ENCODE results near the gene CRELD2. TPM values are rescaled to one million over a fixed set of nuclear protein-coding genes. Genes with fewer than 3 reads are reported as not detected.

The CRELD2 gene
- total and polyA plus RNA-seq, 2 experiments from 2014 or later, result 35.7 to 47.7 TPM

DNA sequence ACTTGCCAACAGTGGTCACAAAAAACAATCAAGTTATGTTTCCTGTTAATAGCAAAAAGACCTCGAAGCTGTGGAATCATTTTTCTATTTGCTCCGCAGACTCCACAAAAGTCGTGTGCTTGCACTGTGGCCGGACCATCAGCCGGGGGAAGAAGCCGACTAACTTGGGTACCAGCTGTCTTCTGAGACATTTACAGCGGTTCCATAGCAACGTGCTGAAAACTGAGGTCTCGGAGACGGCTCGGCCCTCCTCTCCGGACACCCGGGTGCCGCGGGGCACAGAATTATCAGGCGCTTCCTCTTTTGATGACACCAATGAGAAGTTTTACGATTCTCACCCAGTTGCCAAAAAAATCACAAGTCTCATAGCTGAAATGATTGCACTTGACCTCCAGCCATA, 33.2 kb upstream of the CRELD2 start:
- H3K27ac Mint-ChIP-seq, result no peak overlapping the region
- H3K4me1 ChIP-seq (ENCODE audit: insufficient read depth), result no peaks in the 10 kb centered on the region
- H3F3A ChIP-seq (replicated peaks; ENCODE audit: low read depth), result no peaks in the 10 kb centered on the region
- H3K4me3 Mint-ChIP-seq, result no peak overlapping the region
- no peak overlapping the region for H3K4me2 ChIP-seq
- H3K27me3 ChIP-seq (ENCODE audit: insufficient read depth), result no peaks in the 10 kb centered on the region
- peaks cover 71% of the 10 kb centered on the region for H3K36me3 Mint-ChIP-seq (ENCODE audit: low read depth)
- H3K9me2 ChIP-seq (ENCODE audit: insufficient read depth), result 0 out of 2 replicates have a peak, but pooled peaks cover 4% of the 10 kb centered on the region
- no peak overlapping the region for H3K27ac ChIP-seq (ENCODE audit: low read depth)
- H3K9me3 Mint-ChIP-seq, result peaks cover 15% of the 10 kb centered on the region
- TF ChIP-seq CREB1 (CRISPR knock-in tag; IDR thresholded peaks at IDR 0.05; ENCODE audit: low read depth), result no peak
- TF ChIP-seq NANOG (IDR thresholded peaks at IDR 0.05; ENCODE audit: borderline replicate concordance), result no peak
- TF ChIP-seq, protein P1, sequence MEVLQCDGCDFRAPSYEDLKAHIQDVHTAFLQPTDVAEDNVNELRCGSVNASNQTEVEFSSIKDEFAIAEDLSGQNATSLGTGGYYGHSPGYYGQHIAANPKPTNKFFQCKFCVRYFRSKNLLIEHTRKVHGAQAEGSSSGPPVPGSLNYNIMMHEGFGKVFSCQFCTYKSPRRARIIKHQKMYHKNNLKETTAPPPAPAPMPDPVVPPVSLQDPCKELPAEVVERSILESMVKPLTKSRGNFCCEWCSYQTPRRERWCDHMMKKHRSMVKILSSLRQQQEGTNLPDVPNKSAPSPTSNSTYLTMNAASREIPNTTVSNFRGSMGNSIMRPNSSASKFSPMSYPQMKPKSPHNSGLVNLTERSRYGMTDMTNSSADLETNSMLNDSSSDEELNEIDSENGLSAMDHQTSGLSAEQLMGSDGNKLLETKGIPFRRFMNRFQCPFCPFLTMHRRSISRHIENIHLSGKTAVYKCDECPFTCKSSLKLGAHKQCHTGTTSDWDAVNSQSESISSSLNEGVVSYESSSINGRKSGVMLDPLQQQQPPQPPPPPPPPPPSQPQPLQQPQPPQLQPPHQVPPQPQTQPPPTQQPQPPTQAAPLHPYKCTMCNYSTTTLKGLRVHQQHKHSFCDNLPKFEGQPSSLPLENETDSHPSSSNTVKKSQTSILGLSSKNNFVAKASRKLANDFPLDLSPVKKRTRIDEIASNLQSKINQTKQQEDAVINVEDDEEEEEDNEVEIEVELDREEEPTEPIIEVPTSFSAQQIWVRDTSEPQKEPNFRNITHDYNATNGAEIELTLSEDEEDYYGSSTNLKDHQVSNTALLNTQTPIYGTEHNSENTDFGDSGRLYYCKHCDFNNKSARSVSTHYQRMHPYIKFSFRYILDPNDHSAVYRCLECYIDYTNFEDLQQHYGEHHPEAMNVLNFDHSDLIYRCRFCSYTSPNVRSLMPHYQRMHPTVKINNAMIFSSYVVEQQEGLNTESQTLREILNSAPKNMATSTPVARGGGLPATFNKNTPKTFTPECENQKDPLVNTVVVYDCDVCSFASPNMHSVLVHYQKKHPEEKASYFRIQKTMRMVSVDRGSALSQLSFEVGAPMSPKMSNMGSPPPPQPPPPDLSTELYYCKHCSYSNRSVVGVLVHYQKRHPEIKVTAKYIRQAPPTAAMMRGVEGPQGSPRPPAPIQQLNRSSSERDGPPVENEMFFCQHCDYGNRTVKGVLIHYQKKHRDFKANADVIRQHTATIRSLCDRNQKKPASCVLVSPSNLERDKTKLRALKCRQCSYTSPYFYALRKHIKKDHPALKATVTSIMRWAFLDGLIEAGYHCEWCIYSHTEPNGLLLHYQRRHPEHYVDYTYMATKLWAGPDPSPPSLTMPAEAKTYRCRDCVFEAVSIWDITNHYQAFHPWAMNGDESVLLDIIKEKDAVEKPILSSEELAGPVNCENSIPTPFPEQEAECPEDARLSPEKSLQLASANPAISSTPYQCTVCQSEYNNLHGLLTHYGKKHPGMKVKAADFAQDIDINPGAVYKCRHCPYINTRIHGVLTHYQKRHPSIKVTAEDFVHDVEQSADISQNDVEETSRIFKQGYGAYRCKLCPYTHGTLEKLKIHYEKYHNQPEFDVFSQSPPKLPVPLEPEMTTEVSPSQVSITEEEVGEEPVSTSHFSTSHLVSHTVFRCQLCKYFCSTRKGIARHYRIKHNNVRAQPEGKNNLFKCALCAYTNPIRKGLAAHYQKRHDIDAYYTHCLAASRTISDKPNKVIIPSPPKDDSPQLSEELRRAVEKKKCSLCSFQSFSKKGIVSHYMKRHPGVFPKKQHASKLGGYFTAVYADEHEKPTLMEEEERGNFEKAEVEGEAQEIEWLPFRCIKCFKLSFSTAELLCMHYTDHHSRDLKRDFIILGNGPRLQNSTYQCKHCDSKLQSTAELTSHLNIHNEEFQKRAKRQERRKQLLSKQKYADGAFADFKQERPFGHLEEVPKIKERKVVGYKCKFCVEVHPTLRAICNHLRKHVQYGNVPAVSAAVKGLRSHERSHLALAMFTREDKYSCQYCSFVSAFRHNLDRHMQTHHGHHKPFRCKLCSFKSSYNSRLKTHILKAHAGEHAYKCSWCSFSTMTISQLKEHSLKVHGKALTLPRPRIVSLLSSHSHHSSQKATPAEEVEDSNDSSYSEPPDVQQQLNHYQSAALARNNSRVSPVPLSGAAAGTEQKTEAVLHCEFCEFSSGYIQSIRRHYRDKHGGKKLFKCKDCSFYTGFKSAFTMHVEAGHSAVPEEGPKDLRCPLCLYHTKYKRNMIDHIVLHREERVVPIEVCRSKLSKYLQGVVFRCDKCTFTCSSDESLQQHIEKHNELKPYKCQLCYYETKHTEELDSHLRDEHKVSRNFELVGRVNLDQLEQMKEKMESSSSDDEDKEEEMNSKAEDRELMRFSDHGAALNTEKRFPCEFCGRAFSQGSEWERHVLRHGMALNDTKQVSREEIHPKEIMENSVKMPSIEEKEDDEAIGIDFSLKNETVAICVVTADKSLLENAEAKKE (CRISPR knock-in tag; IDR thresholded peaks at IDR 0.05), result no peak
- no peak for TF ChIP-seq POLR2AphosphoS5 (IDR thresholded peaks at IDR 0.05; ENCODE audit: low read depth)
- no peak for TF ChIP-seq JUNB (IDR thresholded peaks at IDR 0.05; ENCODE audit: unreplicated experiment)
- TF ChIP-seq, protein P2, sequence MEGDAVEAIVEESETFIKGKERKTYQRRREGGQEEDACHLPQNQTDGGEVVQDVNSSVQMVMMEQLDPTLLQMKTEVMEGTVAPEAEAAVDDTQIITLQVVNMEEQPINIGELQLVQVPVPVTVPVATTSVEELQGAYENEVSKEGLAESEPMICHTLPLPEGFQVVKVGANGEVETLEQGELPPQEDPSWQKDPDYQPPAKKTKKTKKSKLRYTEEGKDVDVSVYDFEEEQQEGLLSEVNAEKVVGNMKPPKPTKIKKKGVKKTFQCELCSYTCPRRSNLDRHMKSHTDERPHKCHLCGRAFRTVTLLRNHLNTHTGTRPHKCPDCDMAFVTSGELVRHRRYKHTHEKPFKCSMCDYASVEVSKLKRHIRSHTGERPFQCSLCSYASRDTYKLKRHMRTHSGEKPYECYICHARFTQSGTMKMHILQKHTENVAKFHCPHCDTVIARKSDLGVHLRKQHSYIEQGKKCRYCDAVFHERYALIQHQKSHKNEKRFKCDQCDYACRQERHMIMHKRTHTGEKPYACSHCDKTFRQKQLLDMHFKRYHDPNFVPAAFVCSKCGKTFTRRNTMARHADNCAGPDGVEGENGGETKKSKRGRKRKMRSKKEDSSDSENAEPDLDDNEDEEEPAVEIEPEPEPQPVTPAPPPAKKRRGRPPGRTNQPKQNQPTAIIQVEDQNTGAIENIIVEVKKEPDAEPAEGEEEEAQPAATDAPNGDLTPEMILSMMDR (conservative IDR thresholded peaks at IDR 0.05; ENCODE audit: low read depth in 2 of 2), result no peak
- no peak for TF ChIP-seq ZNF331 (CRISPR knock-in tag; IDR thresholded peaks at IDR 0.05; ENCODE audit: low read depth)
- TF ChIP-seq, protein P3, sequence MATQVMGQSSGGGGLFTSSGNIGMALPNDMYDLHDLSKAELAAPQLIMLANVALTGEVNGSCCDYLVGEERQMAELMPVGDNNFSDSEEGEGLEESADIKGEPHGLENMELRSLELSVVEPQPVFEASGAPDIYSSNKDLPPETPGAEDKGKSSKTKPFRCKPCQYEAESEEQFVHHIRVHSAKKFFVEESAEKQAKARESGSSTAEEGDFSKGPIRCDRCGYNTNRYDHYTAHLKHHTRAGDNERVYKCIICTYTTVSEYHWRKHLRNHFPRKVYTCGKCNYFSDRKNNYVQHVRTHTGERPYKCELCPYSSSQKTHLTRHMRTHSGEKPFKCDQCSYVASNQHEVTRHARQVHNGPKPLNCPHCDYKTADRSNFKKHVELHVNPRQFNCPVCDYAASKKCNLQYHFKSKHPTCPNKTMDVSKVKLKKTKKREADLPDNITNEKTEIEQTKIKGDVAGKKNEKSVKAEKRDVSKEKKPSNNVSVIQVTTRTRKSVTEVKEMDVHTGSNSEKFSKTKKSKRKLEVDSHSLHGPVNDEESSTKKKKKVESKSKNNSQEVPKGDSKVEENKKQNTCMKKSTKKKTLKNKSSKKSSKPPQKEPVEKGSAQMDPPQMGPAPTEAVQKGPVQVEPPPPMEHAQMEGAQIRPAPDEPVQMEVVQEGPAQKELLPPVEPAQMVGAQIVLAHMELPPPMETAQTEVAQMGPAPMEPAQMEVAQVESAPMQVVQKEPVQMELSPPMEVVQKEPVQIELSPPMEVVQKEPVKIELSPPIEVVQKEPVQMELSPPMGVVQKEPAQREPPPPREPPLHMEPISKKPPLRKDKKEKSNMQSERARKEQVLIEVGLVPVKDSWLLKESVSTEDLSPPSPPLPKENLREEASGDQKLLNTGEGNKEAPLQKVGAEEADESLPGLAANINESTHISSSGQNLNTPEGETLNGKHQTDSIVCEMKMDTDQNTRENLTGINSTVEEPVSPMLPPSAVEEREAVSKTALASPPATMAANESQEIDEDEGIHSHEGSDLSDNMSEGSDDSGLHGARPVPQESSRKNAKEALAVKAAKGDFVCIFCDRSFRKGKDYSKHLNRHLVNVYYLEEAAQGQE (IDR thresholded peaks at IDR 0.05; ENCODE audit: unreplicated experiment), result no peak
- TF ChIP-seq ZNF114 (CRISPR knock-in tag; IDR thresholded peaks at IDR 0.05), result no peak
- TF ChIP-seq EZH2phosphoT487 (IDR thresholded peaks at IDR 0.05; ENCODE audit: unreplicated experiment), result no peak
- TF ChIP-seq, protein P4, sequence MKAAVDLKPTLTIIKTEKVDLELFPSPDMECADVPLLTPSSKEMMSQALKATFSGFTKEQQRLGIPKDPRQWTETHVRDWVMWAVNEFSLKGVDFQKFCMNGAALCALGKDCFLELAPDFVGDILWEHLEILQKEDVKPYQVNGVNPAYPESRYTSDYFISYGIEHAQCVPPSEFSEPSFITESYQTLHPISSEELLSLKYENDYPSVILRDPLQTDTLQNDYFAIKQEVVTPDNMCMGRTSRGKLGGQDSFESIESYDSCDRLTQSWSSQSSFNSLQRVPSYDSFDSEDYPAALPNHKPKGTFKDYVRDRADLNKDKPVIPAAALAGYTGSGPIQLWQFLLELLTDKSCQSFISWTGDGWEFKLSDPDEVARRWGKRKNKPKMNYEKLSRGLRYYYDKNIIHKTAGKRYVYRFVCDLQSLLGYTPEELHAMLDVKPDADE (IDR thresholded peaks at IDR 0.05), result no peak
- no peak for TF ChIP-seq STAT1 (IDR thresholded peaks at IDR 0.05; ENCODE audit: unreplicated experiment)
- no peak for TF ChIP-seq EZH2 (IDR thresholded peaks at IDR 0.05; ENCODE audit: low read depth, unreplicated experiment)
- H4K20me1 ChIP-seq (replicated peaks; ENCODE audit: insufficient read depth), result peaks cover 27% of the 10 kb centered on the region
- no peak overlapping the region for H2AFZ ChIP-seq
- peaks cover 45% of the 10 kb centered on the region for H3K79me2 ChIP-seq (replicated peaks; ENCODE audit: insufficient read depth)
- no peak for ATAC-seq
- peaks cover 4% of the 10 kb centered on the region for H3K36me3 ChIP-seq (ENCODE audit: insufficient read depth)
- H3K4me1 Mint-ChIP-seq, result peaks cover 5% of the 10 kb centered on the region; the same call in 2 of the 3 replicates
- no peak overlapping the region for H3K4me3 ChIP-seq
- H3K27me3 Mint-ChIP-seq (ENCODE audit: insufficient read depth, low read depth, poor library complexity), result peaks cover 4% of the 10 kb centered on the region
- DNase-seq (ENCODE audit: low spot score), result no peak

All from GM23338 (cell line).